GM19239 (cell line): ENCODE results near the gene AQR.
"Not testable (repeated sequence)": the region's sequence is repeated elsewhere in the genome, so short reads cannot be mapped to it uniquely, and the experiment has no call there.

Experiments used
- DNase-seq: peaks from one replicate; pipeline ENCODE4 v3.0.0; 2011; ENCODE audit warnings: low spot score; ENCODE audit not compliant: insufficient read length
- FAIRE-seq: peaks from 2 replicates; lab custom pipeline; 2011; peaks lifted over from hg19 to GRCh38; lab: Jason Lieb, UNC

AQR gene

GRCh38 chr15:34821831-34822230 lies 147.7 kb downstream of the AQR start:
- DNase-seq (no peak), FAIRE-seq (no peak)

GRCh38 chr15:34820110-34820509 lies 149.4 kb downstream of the AQR start:
- DNase-seq, result no peak
- FAIRE-seq, result no peak

DNA sequence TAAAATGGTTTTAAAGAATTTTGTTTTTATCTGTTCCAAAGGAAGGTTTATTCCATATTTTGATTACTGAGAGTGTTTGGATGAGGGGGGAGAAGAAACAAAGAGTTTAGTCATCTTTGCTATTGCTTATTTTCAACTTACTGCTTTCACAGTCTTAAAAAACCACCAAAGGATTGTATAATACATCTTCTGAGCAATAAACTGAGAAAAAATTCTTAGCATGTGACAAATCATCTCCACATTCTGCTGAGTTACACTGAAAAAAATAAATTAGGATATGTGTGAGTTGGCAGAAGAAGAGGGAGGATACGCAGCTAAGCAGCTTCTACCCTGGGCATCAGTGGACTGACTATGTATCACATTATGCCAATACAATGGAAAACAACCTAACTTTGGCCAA lies 151.0 kb downstream of the AQR start:
- FAIRE-seq (no peak), DNase-seq (no peak)

DNA sequence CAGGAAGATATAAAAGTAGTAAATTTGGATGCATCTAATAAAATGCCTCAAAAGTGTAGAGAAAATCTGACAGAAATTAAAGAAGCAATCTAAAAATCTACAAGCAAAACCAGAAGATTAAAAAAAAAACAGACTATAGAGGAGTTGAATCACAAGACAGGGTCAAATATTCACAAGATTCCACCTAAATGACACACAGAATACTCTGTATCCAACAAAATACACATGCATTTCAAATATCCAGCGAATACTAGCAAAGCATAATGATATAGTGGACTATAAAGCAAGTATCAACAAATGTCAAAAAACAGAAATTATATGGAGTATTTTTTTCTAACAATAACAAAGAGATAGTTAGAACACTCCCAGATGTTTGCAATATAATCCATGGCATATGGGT lies 153.7 kb downstream of the AQR start:
- FAIRE-seq, result no peak
- DNase-seq, result no peak

GRCh38 chr15:34813446-34814190 lies 155.9 kb downstream of the AQR start:
- FAIRE-seq (no peak), DNase-seq (no peak)

DNA sequence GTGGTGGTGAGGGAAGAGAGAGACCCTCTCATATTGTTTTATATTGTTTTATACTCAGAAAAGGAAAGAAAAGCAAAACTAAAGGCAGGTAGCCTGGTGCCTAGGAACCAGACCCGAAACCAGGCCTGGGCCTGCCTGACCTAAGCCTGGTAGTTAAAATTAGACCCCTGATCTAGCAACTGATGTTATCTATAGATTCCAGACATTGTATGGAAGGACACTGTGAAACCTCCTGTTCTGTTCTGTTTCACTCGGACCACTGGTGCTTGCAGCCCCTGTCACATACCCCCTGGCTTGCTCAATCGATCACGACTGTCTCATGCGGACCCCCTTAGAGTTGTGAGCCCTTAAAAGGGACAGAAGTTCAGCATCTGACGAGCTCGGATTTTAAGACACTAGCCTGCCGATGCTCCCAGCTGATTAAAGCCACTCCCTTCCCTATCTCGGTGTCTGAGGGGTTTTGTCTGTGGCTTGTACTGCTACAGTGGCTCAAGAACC lies 156.6 kb downstream of the AQR start:
- not testable (repeated sequence) for FAIRE-seq, DNase-seq

GRCh38 chr15:34812369-34812768 lies 157.2 kb downstream of the AQR start:
- DNase-seq (no peak), FAIRE-seq (no peak)

GRCh38 chr15:34810443-34811129 lies 159.0 kb downstream of the AQR start:
- DNase-seq (no peak), FAIRE-seq (no peak)

DNA sequence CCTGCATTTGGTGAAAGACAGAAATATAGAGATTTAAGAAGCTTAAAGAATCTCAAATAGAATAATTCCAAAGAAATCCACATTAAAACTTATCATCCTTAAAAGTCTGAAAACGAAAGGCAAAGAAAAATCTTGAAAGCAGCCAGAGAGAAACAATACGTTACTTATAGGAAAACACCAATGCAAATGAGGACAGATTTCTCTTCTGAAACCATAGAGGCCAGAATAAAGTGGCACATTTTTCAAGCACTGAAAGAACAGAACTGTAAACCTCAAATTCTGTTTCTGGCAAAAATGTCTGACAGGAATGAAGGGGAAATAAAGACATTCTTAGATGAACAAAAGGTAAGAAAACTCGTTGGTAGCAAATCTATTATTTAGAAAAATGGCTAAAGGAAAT lies 160.4 kb downstream of the AQR start:
- FAIRE-seq, result no peak
- DNase-seq, result no peak

DNA sequence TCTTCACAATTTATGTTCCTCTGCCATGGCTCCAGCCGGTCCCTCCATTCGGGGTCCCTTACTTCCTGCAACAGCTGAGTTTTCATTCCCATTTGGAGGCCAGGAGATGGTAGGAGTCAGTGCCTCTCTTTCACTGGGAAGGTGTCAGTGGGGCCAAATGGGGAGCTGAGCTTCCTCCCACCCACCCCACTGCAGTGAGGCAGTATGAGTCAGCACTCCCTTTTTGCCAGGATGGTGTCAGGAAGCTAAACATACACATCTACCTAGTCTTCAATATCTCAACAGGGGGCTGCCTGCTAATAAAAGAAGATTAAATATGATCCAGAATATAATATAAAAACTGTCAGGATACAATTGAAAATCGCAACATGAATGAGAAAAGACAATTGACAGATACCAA lies 161.5 kb downstream of the AQR start:
- FAIRE-seq, result no peak
- no peak for DNase-seq

DNA sequence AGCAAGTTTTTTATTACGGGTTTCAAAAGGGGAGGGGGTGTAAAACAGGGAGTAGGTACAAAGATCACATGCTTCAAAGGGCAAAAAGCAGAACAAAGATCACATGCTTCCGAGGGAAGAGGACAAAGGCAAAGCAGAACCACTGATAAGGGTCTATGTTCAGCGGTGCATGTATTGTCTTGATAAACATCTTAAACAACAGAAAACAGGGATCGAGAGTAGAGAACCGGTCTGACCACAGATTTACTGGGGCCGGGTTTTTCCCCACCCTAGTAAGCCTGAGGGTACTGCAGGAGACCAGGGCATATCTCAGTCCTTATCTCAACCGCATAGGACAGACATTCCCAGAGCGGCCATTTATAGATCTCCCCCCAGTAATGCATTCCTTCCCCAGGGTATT lies 162.3 kb downstream of the AQR start:
- FAIRE-seq, DNase-seq: not testable (repeated sequence)

DNA sequence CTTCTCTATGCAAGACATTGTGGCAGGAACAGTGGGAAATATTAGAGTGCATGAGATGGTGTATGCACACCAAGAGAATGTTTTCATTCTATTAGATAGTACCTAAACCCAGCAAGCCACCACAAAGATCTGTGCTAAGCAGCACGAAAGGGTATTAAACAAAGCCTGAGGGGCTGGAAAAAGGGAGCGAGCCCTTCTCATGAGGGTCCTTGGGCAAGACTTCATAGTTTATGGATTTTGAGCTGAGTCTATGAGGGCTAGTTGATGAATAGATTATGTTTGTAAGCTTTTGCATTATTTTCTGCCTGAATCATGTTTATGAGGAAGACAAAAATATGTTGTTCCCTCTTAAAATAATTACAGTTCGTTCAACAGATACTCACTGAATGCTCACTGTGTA lies 164.8 kb downstream of the AQR start:
- FAIRE-seq (no peak), DNase-seq (no peak)

DNA sequence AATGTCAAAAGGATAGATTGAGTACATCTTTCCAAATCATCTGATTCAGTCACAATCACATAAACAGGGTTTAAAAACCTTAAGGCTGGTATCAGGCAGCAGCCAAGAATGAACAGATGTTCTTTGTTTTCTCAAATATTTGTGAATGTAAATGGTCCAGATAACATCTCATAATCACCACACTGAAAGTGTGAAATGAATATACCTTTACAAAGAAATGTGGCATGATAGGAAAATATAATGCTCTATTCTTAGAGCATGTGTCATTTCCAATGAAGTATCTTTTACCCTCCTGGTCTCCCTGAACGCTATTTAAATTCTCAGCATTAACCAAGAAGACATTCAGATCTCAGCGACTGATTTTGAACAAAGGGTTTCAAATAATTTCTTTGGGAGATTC lies 165.4 kb downstream of the AQR start:
- no peak for FAIRE-seq

DNA sequence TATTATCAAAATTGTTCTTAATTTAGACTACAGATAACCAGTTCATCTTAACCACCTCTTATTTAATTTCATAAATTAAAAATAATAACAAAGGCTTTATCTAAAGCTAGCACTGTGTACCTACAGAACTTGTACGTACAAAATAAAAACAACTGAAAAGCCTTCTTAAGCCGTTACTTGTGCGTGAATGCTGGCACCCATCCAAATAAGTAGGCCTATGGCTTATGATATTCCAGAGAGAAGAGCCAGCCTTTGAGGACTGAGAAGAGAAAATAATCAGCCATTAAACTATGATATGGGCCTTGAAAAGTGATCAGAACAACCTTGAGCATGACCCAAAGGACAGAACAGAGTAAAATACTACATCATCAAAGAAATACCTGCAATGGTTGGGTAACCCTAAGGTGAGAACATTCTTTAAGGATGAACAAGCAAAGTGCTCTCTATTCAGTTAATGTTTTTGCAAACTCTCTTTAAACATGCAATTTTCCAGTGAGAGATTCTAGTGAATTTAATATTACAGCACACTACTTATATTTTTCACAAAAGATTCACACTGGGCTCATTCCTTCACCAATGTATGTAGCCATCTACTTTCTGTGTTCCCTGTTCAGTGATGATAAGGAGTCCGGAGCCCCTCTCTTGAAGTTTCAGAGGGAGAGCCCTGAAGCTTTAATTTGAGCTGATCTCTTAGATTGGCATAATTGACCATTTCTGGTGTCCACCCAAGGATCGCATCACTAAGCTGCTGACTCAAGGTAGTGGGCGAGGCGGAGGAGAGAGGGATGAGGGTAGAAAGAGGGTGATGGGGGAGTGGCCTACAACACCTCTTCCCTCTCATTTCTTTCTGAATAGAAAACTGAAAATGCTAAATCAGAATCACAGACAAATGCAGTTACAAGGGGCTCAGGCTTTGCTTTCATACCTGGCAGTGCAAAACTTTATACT lies 166.5 kb downstream of the AQR start:
- DNase-seq (no peak), FAIRE-seq (no peak)

More for the DNA sequence above, 165.4 kb downstream of the AQR start:
- DNase-seq, result no peak

GRCh38 chr15:34802371-34802770 lies 167.2 kb downstream of the AQR start:
- no peak for DNase-seq
- FAIRE-seq, result no peak
